WTC11 (cell line): ENCODE data around the gene OGFR.

Experiments used
- ZNF317 ChIP-seq: sonication (generic); formaldehyde crosslinking; IDR thresholded peaks from 2 replicates; pipeline ENCODE4 v1.8.1; 2023; ENCODE audit warnings: low read depth, mild to moderate bottlenecking, moderate library complexity, missing genetic modification reagents, borderline replicate concordance
- TF ChIP-seq, protein P1 (sequence below): fragments of 200-600 bp; IDR thresholded peaks from 2 replicates; pipeline ENCODE4 v1.8.0; 2022; ENCODE audit warnings: antibody characterized with exemption

DNA sequence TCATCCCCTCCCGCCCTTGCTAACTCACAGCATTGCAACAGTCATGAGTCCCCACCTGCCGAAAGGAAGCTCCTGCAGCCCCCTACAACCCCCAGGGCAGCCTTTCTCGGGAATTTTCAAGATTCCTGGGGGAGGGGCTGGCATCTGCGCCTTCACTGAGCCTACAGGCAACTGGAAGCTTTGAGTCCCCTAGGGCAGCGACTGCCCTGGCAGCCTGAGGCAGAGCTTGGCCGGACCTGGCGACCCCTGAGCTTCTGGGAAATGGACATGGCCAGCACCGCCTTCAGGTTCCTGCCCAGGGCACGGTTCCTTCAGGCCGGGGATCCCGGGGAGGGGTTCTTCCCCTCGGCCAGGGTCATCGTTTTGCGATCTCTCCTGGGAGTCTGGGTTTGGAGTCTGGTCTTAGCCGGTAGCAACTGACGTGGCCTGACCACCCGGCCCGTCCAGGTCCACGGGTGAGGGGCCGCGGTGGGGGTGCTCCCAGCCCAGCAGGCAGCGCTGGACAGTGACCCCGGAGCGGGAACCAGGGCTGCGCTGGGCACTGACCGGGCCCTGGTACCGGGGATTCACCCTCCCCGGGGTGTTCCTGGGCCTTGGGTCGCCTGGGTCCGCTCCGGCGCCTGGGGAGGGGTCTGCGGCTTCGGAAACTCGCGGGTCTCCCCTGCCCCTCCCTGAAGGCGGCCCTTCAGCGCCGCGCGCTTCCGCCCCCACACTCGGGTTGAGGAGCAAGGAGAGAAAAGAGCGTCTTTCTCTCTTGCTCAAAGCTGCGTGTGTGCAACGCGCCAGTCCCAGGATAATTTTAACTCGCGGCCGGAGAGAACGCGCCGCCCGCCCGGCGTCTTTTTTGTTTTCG, 11.6 kb downstream of the OGFR start:
- TF ChIP-seq ZNF317 (CRISPR knock-in tag) = no peak
- TF ChIP-seq, protein P1, sequence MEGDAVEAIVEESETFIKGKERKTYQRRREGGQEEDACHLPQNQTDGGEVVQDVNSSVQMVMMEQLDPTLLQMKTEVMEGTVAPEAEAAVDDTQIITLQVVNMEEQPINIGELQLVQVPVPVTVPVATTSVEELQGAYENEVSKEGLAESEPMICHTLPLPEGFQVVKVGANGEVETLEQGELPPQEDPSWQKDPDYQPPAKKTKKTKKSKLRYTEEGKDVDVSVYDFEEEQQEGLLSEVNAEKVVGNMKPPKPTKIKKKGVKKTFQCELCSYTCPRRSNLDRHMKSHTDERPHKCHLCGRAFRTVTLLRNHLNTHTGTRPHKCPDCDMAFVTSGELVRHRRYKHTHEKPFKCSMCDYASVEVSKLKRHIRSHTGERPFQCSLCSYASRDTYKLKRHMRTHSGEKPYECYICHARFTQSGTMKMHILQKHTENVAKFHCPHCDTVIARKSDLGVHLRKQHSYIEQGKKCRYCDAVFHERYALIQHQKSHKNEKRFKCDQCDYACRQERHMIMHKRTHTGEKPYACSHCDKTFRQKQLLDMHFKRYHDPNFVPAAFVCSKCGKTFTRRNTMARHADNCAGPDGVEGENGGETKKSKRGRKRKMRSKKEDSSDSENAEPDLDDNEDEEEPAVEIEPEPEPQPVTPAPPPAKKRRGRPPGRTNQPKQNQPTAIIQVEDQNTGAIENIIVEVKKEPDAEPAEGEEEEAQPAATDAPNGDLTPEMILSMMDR = no peak
